Sciatic nerve (tissue), 2 donors: ENCODE data around the gene BMP2. TPM values are rescaled to one million over a fixed set of nuclear protein-coding genes. Genes with fewer than 3 reads are reported as not detected.

ENCODE experiments used
- ATAC-seq: fragments of 200-7000 bp; cut with Tn5 transposase; one replicate; pipeline ENCODE4 v1.9.1; 2020; ENCODE audit warnings: mild to moderate bottlenecking, moderate library complexity
- DNase-seq: peaks from one replicate; pipeline ENCODE4 v3.0.0-alpha.2; 2020; ENCODE audit warnings: low spot score
- intact Hi-C: fragments of 100-400 bp; cut with DNase I; formaldehyde crosslinking; loops from one replicate; pipeline ENCODE4 v1.14.2; 2022
- total RNA-seq: library from RNA; stranded (reverse); fragmentation: NEBNext Ultra II Directional; extraction: Animal tissue kit (Norgen Biotek cat#: 25700); gene quantifications from one replicate; pipeline ENCODE4 v1.2.1, GENCODE V29; 2021
- donor health status: DM: no; HTN: no; CAD: no.
- donor health status: DM: no; HTN: no; CAD: no.

BMP2 gene
- total RNA-seq, 1 donor from 2014 or later, result 6.1 TPM

DNA sequence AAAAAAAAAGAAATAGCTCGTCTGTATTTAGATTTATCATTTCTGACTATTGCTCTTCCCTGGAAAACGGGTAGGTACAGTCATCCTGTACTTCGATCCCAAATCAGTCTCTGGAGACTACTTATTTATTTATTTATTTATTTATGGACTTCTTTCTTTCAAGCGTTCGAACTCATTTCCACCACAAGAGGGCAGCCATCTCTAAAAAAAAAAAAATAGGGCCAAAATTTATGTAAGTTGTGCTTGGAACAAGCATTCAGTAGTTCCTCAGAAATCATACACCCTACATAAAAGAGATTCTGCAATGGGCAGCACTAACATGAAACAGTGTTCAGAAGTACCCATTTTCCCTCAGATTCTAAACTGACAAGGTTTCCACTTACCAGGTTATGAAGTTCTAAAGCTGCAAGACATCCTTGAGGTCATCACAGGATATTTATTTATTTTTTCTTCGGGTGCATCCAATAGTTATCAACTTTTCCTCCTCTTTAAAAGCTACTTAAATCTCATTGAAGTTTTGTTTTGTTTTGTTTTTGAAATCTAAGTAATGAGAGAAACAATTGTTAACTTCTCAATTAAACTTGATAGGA is 1.9 kb upstream of the BMP2 start:
- ATAC-seq (no peak), DNase-seq (no peak)
- intact Hi-C loops, result no loop called here

DNA sequence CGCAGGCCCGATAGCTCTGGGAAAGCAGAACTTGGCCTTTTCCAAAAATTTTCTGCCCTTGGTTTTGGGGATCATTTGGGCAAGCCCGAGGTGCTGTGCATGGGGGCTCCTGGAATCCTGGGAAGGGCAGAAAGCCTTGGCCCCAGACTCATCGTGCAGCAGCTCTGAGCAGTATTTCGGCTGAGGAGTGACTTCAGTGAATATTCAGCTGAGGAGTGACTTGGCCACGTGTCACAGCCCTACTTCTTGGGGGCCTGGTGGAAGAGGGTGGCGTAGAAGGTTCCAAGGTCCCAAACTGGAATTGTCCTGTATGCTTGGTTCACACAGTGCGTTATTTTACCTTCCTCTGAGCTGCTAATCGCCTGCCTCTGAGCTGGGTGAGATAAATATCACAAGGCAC is 1.1 kb upstream of the BMP2 start:
- intact Hi-C loops, result no loop called here
- ATAC-seq (no peak), DNase-seq (no peak)

DNA sequence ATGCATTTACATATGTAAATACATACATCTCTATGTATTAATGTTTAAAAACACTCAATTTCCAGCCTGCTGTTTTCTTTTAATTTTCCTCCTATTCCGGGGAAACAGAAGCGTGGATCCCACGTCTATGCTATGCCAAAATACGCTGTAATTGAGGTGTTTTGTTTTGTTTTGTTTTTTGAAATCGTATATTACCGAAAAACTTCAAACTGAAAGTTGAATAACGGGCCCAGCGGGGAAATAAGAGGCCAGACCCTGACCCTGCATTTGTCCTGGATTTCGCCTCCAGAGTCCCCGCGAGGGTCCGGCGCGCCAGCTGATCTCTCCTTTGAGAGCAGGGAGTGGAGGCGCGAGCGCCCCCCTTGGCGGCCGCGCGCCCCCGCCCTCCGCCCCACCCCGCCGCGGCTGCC is 355 bp upstream of the BMP2 start:
- DNase-seq (no peak), ATAC-seq (no peak)
- intact Hi-C loops, result no loop called here

GRCh38 chr20:6768228-6769140 is 998 bp downstream of the BMP2 start:
- DNase-seq, result peak; percentile 65
- intact Hi-C loops, result no loop called here
- ATAC-seq, result peak; percentile 36

- intact Hi-C loops, result no loop called here
- DNase-seq, result peak; percentile 69
- ATAC-seq, result peak; percentile 33
Observed at GRCh38 chr20:6769903-6770785, 2.7 kb downstream of the BMP2 start.

GRCh38 chr20:6770786-6771100 is 3.3 kb downstream of the BMP2 start:
- no peak for ATAC-seq
- DNase-seq, result no peak
- intact Hi-C loops, result no loop called here

DNA sequence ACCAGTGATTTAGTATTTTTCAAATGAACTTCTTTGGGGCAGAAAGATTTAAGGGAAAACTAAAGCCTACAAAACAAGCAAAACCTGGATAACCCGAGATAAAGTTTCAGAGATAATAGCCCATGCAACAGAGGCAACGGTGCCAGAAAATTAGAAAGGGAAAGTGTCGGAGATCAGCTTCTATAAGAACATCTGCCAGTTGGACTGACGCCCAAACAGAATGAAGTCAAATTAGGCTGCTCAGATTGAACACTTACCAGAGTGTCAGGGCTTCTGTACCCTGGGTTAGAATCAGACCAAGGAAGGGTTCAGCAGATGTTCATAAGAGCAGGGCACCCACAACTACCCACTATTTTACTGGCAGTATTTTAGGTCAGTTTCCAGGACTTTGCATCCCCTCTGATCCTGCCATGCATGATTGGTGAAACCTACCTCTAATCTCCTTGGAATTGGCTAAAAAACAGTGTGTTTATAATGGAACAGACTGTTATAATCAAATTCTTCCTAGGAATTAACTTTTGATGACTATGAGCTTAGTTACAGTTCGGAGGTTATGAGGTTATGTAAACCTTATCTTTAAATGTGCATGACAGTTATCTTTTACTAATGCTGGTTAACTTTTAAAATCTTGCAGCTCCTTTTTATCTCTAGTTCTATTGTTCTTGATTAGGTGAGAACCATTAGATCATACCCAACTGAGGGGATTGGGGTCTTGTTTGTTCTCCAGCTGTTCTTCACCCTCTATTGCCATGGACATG is 13.1 kb downstream of the BMP2 start:
- ATAC-seq, result no peak
- intact Hi-C loops, result no loop called here
- no peak for DNase-seq

DNA sequence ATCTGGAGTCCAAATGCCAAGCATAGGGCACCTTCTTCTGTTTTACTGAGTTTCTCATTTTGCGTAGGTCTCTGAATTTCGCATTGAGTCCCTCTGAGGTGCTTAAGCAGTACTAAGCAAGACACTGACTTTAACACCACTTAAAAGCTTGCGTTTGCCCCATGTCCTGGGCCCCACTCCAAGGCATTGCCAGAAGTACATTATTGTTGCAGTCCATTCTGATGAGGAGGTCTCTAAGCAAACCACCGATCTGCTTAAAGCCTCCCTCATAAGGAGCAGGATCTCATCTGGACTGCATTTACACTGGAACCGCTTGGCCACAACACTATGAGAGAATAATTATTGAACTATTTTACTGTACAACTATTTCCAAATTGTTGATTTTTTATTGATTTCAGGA is 16.3 kb downstream of the BMP2 start:
- intact Hi-C loops, result no loop called here
- no peak for ATAC-seq
- DNase-seq, result no peak

- DNase-seq, result no peak
- ATAC-seq, result no peak
- intact Hi-C loops, result no loop called here
Observed at GRCh38 chr20:6784210-6784631, 16.7 kb downstream of the BMP2 start.

DNA sequence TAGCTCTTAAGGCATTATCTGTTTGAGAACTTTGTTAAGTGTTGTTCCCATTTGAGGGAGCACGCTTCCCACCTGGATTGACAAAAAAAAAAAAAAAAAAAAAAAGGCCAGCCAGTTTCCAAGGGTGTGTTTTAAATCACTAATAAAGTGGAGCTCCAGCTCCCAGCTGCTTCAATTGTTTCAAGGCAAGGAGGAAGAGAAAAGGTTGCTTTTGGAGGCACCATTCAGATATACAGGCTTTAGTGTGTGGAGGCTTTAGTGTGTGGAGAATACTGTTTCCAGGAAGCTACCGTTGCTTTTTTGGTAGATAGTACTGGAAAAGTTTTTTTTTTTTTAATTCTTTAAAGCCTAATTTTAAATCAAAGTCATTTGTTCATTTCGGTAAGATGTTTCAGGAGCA is 17.3 kb downstream of the BMP2 start:
- intact Hi-C loops, result no loop called here
- no peak for ATAC-seq

DNA sequence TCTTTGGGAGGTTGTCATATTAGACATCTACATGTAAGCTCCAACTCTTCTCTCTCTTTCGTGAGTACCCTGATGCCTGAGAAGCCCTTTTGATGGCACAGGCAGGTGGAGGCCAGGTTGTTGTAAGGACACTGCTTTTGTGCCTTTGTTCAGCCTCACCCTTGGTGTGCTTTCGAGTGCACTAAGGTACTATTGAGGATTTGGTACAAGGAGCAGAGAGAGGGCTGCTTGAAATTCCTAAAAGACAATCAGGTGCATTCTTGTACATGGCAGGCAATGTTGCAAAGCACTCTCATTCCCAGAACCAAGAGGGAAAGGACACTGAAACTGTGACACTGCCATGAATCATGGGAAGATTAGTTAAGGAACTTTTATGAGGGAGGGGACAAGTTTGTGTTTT is 19.1 kb downstream of the BMP2 start:
- no peak for ATAC-seq
- intact Hi-C loops, result no loop called here
- no peak for DNase-seq

More for the DNA sequence above, 17.3 kb downstream of the BMP2 start:
- no peak for DNase-seq

- ATAC-seq, result no peak
- no peak for DNase-seq
- intact Hi-C loops, result no loop called here
Observed at GRCh38 chr20:6792789-6793188, 25.3 kb downstream of the BMP2 start.

- ATAC-seq (no peak), DNase-seq (no peak)
- intact Hi-C loops, result no loop called here
Observed at GRCh38 chr20:6802227-6802626, 34.7 kb downstream of the BMP2 start.

GRCh38 chr20:6806275-6806674 is 38.8 kb downstream of the BMP2 start:
- ATAC-seq, result no peak
- intact Hi-C loops, result no loop called here

GRCh38 chr20:6811262-6812035 is 44.0 kb downstream of the BMP2 start:
- intact Hi-C loops, result no loop called here
- ATAC-seq, result no peak

More at GRCh38 chr20:6806275-6806674, 38.8 kb downstream of the BMP2 start:
- no peak for DNase-seq

DNA sequence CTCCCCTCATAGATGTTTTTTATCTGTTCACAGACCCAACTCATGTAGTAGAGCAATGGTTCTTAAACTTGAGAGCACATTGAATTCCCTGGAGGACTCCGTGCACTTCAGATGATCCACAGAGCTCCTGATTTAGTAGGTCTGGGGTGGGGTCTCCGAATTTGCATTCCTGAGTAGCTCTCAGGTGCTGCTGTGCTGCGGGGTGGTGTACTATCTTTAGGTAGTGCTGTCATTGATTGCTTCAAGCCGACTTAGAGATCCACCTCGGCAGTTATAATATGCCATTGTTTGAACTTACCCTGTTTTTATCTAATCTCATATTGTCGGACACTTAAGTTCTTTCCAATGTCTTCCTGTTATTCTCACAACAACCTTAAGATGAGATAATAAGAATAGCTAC is 45.0 kb downstream of the BMP2 start:
- intact Hi-C loops, result no loop called here
- DNase-seq (no peak), ATAC-seq (no peak)

More at GRCh38 chr20:6811262-6812035, 44.0 kb downstream of the BMP2 start:
- no peak for DNase-seq

GRCh38 chr20:6814945-6815344 is 47.5 kb downstream of the BMP2 start:
- intact Hi-C loops, result no loop called here
- no peak for ATAC-seq
- DNase-seq, result no peak

DNA sequence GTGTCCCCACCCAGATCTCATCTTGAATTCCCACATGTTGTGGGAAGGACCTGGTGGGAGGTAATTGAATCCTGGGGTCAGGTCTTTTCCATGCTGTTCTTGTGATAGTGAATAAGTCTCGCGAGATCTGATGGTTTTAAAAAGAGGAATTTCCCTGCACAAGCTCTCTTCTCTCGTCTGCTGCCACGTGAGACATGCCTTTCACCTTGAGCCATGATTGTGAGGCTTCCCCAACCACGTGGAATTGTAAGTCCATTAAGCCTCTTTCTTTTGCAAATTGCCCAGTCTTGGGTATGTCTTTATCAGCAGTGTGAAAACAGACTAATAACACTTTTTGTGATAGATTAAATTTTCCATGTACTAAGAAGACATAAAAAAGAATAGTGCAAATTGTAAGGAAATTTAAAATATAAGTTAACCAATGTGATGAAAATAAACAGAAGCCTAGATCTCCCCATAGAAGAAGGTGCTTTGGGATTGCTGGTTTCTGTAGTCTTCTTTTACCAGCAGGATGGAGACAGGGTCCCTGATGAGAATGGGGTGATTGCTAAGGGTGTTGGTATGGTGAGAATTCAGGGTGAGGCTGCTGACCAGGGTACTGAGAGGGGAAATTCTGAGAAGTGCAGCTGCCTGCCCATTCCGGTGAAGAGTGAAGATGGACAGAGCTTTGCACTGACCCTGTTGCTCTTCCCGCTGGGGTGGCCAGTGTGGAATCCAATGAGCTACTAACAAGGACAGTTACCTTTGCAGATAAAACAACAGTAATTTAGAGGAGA is 50.7 kb downstream of the BMP2 start:
- no peak for DNase-seq
- intact Hi-C loops, result no loop called here
- ATAC-seq, result no peak
